Chondrocyte (in vitro differentiated cells): ENCODE data around the gene MED13L. TPM values are rescaled to one million over a fixed set of nuclear protein-coding genes. Genes with fewer than 3 reads are reported as not detected.
A peak's percentile ranks its signal among the peaks of the same experiment; 100 is the strongest.

Experiments
- DNase-seq: peaks from one replicate; pipeline ENCODE4 v3.0.0; 2021; ENCODE audit warnings: mixed read lengths, low spot score
- H3K27ac Mint-ChIP-seq: one replicate; pipeline ENCODE4 v1.8.0; 2021; ENCODE audit warnings: mild to moderate bottlenecking, moderate library complexity, mixed read lengths; ENCODE audit not compliant: unreplicated experiment
- H3K27me3 Mint-ChIP-seq: 2 replicates; pipeline ENCODE4 v1.8.0; 2021; ENCODE audit warnings: low read depth, mixed read lengths
- H3K36me3 Mint-ChIP-seq: 2 replicates; pipeline ENCODE4 v1.8.0; 2021; ENCODE audit warnings: low read depth, mixed read lengths
- H3K4me1 Mint-ChIP-seq: 2 replicates; pipeline ENCODE4 v1.8.0; 2021; ENCODE audit warnings: low read depth, mild to moderate bottlenecking, mixed read lengths
- H3K4me3 Mint-ChIP-seq: one replicate; pipeline ENCODE4 v1.8.0; 2021; ENCODE audit warnings: mild to moderate bottlenecking, moderate library complexity, mixed read lengths; ENCODE audit not compliant: unreplicated experiment
- H3K9me3 Mint-ChIP-seq: 2 replicates; pipeline ENCODE4 v1.8.0; 2021; ENCODE audit warnings: low read depth, mixed read lengths
- total RNA-seq: library from RNA; stranded (reverse); gene quantifications from 3 replicates; pipeline ENCODE4 v1.2.1, GENCODE V29; 2021
- TF ChIP-seq, protein P1 (sequence below): fragments of 200-600 bp; sonication (generic); IDR thresholded peaks from 2 replicates; pipeline ENCODE4 v1.5.0; 2021; ENCODE audit warnings: antibody characterized with exemption, mild to moderate bottlenecking, moderate library complexity

MED13L gene
- total RNA-seq, 1 donor from 2014 or later, result 162 TPM

GRCh38 chr12:116209503-116209902 is 68.0 kb downstream of the MED13L start:
- no peaks in the 10 kb centered on the region for H3K27me3 Mint-ChIP-seq

GRCh38 chr12:116207274-116207673 is 70.2 kb downstream of the MED13L start:
- TF ChIP-seq, protein P1, sequence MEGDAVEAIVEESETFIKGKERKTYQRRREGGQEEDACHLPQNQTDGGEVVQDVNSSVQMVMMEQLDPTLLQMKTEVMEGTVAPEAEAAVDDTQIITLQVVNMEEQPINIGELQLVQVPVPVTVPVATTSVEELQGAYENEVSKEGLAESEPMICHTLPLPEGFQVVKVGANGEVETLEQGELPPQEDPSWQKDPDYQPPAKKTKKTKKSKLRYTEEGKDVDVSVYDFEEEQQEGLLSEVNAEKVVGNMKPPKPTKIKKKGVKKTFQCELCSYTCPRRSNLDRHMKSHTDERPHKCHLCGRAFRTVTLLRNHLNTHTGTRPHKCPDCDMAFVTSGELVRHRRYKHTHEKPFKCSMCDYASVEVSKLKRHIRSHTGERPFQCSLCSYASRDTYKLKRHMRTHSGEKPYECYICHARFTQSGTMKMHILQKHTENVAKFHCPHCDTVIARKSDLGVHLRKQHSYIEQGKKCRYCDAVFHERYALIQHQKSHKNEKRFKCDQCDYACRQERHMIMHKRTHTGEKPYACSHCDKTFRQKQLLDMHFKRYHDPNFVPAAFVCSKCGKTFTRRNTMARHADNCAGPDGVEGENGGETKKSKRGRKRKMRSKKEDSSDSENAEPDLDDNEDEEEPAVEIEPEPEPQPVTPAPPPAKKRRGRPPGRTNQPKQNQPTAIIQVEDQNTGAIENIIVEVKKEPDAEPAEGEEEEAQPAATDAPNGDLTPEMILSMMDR, result no peak
- Mint-ChIP-seq H3K4me3 (no peak overlapping the region), H3K9me3 (no peaks in the 10 kb centered on the region), H3K4me1 (peaks cover 68% of the 10 kb centered on the region), H3K36me3 (no peaks in the 10 kb centered on the region), H3K27me3 (no peaks in the 10 kb centered on the region), H3K27ac (peak overlapping the region; percentile 8)
- no peak for DNase-seq

More at GRCh38 chr12:116209503-116209902, 68.0 kb downstream of the MED13L start:
- no peak overlapping the region for H3K4me3 Mint-ChIP-seq
- H3K4me1 Mint-ChIP-seq, result peaks cover 66% of the 10 kb centered on the region
- no peaks in the 10 kb centered on the region for H3K9me3 Mint-ChIP-seq
- H3K36me3 Mint-ChIP-seq, result no peaks in the 10 kb centered on the region
- peak overlapping the region; percentile 33 for H3K27ac Mint-ChIP-seq
- DNase-seq, result no peak
- TF ChIP-seq, protein P1, result no peak

- no peak overlapping the region for H3K27ac Mint-ChIP-seq
- no peaks in the 10 kb centered on the region for H3K36me3 Mint-ChIP-seq
- no peaks in the 10 kb centered on the region for H3K9me3 Mint-ChIP-seq
- TF ChIP-seq, protein P1, result no peak
- H3K27me3 Mint-ChIP-seq, result no peaks in the 10 kb centered on the region
- peaks cover 72% of the 10 kb centered on the region for H3K4me1 Mint-ChIP-seq
- no peak overlapping the region for H3K4me3 Mint-ChIP-seq
- no peak for DNase-seq
Measured at GRCh38 chr12:116206828-116207227, 70.7 kb downstream of the MED13L start.

- H3K9me3 Mint-ChIP-seq, result no peaks in the 10 kb centered on the region
- no peak overlapping the region for H3K4me3 Mint-ChIP-seq
- H3K36me3 Mint-ChIP-seq, result no peaks in the 10 kb centered on the region
- peaks cover 76% of the 10 kb centered on the region for H3K4me1 Mint-ChIP-seq
- no peak for DNase-seq
- TF ChIP-seq, protein P1, result no peak
- no peaks in the 10 kb centered on the region for H3K27me3 Mint-ChIP-seq
- no peak overlapping the region for H3K27ac Mint-ChIP-seq
Measured at GRCh38 chr12:116204785-116205184, 72.7 kb downstream of the MED13L start.

GRCh38 chr12:116204169-116204568 is 73.3 kb downstream of the MED13L start:
- Mint-ChIP-seq H3K27ac (no peak overlapping the region), H3K4me1 (peaks cover 76% of the 10 kb centered on the region), H3K4me3 (no peak overlapping the region), H3K27me3 (no peaks in the 10 kb centered on the region), H3K9me3 (no peaks in the 10 kb centered on the region), H3K36me3 (no peaks in the 10 kb centered on the region)
- no peak for DNase-seq
- TF ChIP-seq, protein P1, result no peak
